Activated T-cell treated with anti-CD3 and anti-CD28 coated beads for 24 hours (primary cell): ENCODE measurements around the gene LAMA4.

ENCODE experiments used
- DNase-seq: peaks from one replicate; pipeline ENCODE4 v3.0.0-alpha.2; 2020; ENCODE audit warnings: low read depth

The LAMA4 gene

GRCh38 chr6:112253841-112254816 is at the start of gene LAMA4:
Gene LAMA4 (minus strand): TSS chr6:112254567. CDS start chr6:112254150, 417 bp downstream.
- DNase-seq, result no peak

GRCh38 chr6:112302142-112302705 is 47.9 kb upstream of the LAMA4 start:
- DNase-seq, result no peak

GRCh38 chr6:112300896-112301295 is 46.5 kb upstream of the LAMA4 start:
- no peak for DNase-seq

- no peak for DNase-seq
Observed at GRCh38 chr6:112298816-112299281, 44.5 kb upstream of the LAMA4 start.

GRCh38 chr6:112298021-112298745 is 43.8 kb upstream of the LAMA4 start:
- no peak for DNase-seq

- DNase-seq, result no peak
Observed at GRCh38 chr6:112296694-112297093, 42.3 kb upstream of the LAMA4 start.

GRCh38 chr6:112296122-112296521 is 41.8 kb upstream of the LAMA4 start:
- no peak for DNase-seq

GRCh38 chr6:112291161-112291762 is 36.9 kb upstream of the LAMA4 start:
- DNase-seq, result no peak

- DNase-seq, result no peak
Observed at GRCh38 chr6:112289038-112289566, 34.7 kb upstream of the LAMA4 start.

GRCh38 chr6:112288475-112288874 is 34.1 kb upstream of the LAMA4 start:
- DNase-seq, result no peak

GRCh38 chr6:112287577-112288225 is 33.3 kb upstream of the LAMA4 start:
- no peak for DNase-seq

- no peak for DNase-seq
Observed at GRCh38 chr6:112286500-112287144, 32.3 kb upstream of the LAMA4 start.

GRCh38 chr6:112286010-112286409 is 31.6 kb upstream of the LAMA4 start:
- peak; percentile 37 for DNase-seq

GRCh38 chr6:112284603-112285002 is 30.2 kb upstream of the LAMA4 start:
- DNase-seq, result no peak

- DNase-seq, result no peak
Observed at GRCh38 chr6:112283621-112284020, 29.3 kb upstream of the LAMA4 start.

- DNase-seq, result no peak
Observed at GRCh38 chr6:112281821-112282615, 27.7 kb upstream of the LAMA4 start.

GRCh38 chr6:112279031-112279935 is 24.9 kb upstream of the LAMA4 start:
- no peak for DNase-seq

GRCh38 chr6:112275365-112275764 is 21.0 kb upstream of the LAMA4 start:
- DNase-seq, result no peak

- DNase-seq, result no peak
Observed at GRCh38 chr6:112274774-112275173, 20.4 kb upstream of the LAMA4 start.
